K562 (cell line): ENCODE results near the gene KIF25. TPM values are rescaled to one million over a fixed set of nuclear protein-coding genes. Genes with fewer than 3 reads are reported as not detected.

ENCODE experiments used
- ATAC-seq: fragments of 200-7000 bp; cut with Tn5 transposase; 3 replicates; pipeline ENCODE4 v1.9.1; 2020; ENCODE audit warnings: moderate library complexity
- BruUV-seq: library from RNA; stranded (reverse); fragments of 400-500 nt; replicated peaks from 2 replicates; lab custom pipeline; 2021; lab: Mats Ljungman, UMichigan
- CTCF ChIA-PET: fragments of 300-600 bp; formaldehyde crosslinking; extraction: SDS; loops from one replicate; lab custom pipeline; 2021; ENCODE audit warnings: low intra/inter-chr PET ratio; lab: Yijun Ruan, JAX
- POLR2A ChIA-PET: fragments of 300-600, 350-650 bp; sonication (Branson Sonifier 250); formaldehyde crosslinking; extraction: SDS; loops from one replicate; lab custom pipeline; 2021; ENCODE audit warnings: antibody characterized with exemption, inconsistent platforms; lab: Yijun Ruan, JAX
- DNase-seq, 4 experiments: peaks; one replicate each; pipeline versions ENCODE4 v3.0.0 to v3.0.0-alpha.2; 2011 to 2018; ENCODE audit warnings: low spot score in 3 of 4, mixed read lengths in 3 of 4; ENCODE audit errors: extremely low read depth in 1 of 4
- FAIRE-seq: peaks from 2 replicates; lab custom pipeline; 2011; peaks lifted over from hg19 to GRCh38; lab: Jason Lieb, UNC
- H2AFZ ChIP-seq: 2 replicates; pipeline ENCODE4 v1.6.0; 2011; ENCODE audit warnings: low read depth, low read length, control low read depth, inconsistent platforms
- H3K27ac ChIP-seq: fragments of 200-600 bp; 3 replicates; pipeline ENCODE4 v1.8.0; 2011; ENCODE audit warnings: low read depth, mild to moderate bottlenecking, control low read depth, inconsistent platforms, low read length, moderate library complexity, mixed read lengths; ENCODE audit errors: extremely low read depth
- H3K27me3 ChIP-seq, 2 experiments: fragments of 300-600 bp in 1 of 2; 2 replicates in 1 of 2; 3 replicates in 1 of 2; pipeline versions ENCODE4 v1.6.0 to v1.8.0; 2011; ENCODE audit warnings: inconsistent platforms in 2 of 2, low read length in 2 of 2, mild to moderate bottlenecking in 1 of 2, mixed read lengths in 1 of 2, moderate library complexity in 1 of 2; ENCODE audit not compliant: control insufficient read depth in 2 of 2, insufficient read depth in 2 of 2
- H3K36me3 ChIP-seq: fragments of 300-600 bp; 3 replicates; pipeline ENCODE4 v1.8.0; 2011; ENCODE audit warnings: mild to moderate bottlenecking, low read length, inconsistent platforms; ENCODE audit not compliant: control insufficient read depth, insufficient read depth
- H3K4me1 ChIP-seq, 2 experiments: fragments of 200-600 bp in 1 of 2; replicated peaks in 1 of 2; 2 replicates in 1 of 2; 3 replicates in 1 of 2; pipeline versions ENCODE4 v1.5.1 to v1.8.0; 2011; ENCODE audit warnings: inconsistent platforms in 2 of 2, low read length in 2 of 2, mild to moderate bottlenecking in 1 of 2, mixed read lengths in 1 of 2, moderate library complexity in 1 of 2; ENCODE audit not compliant: control insufficient read depth in 2 of 2, insufficient read depth in 2 of 2
- H3K4me2 ChIP-seq: 2 replicates; pipeline ENCODE4 v1.6.1; 2011; ENCODE audit warnings: low read length, control low read depth, inconsistent platforms, mixed read lengths; ENCODE audit not compliant: insufficient read depth
- H3K4me3 ChIP-seq: fragments of 200-600 bp; sonication (generic), shearing (Covaris generic); 2 replicates; pipeline ENCODE4 v1.5.1; 2016; ENCODE audit warnings: control low read depth, inconsistent platforms
- H3K79me2 ChIP-seq: fragments of 200-600 bp; 3 replicates; pipeline ENCODE4 v1.8.0; 2011; ENCODE audit warnings: low read length, inconsistent platforms; ENCODE audit not compliant: control insufficient read depth, insufficient read depth
- H3K9ac ChIP-seq, 2 experiments: 2 replicates each; pipeline versions ENCODE4 v1.6.0 to v1.6.1; 2011; ENCODE audit warnings: low read depth in 2 of 2, low read length in 2 of 2, control low read depth in 1 of 2, inconsistent platforms in 1 of 2, mild to moderate bottlenecking in 1 of 2, mixed read lengths in 1 of 2; ENCODE audit not compliant: insufficient read depth in 1 of 2
- H3K9me1 ChIP-seq: one replicate; pipeline ENCODE4 v1.6.0; 2011; ENCODE audit warnings: inconsistent platforms, mild to moderate bottlenecking, low read length, moderate library complexity; ENCODE audit not compliant: control insufficient read depth, insufficient read depth
- H3K9me3 ChIP-seq: replicated peaks from 2 replicates; pipeline ENCODE4 v1.5.1; 2011; ENCODE audit warnings: low read depth, low read length, inconsistent platforms; ENCODE audit not compliant: control insufficient read depth, insufficient read depth
- H4K20me1 ChIP-seq: replicated peaks from 2 replicates; pipeline ENCODE4 v1.6.1; 2011; ENCODE audit warnings: low read length, inconsistent platforms, mixed read lengths; ENCODE audit not compliant: control insufficient read depth, insufficient read depth
- ATF1 ChIP-seq, 2 experiments: fragments of 450-650 bp in 1 of 2; IDR thresholded peaks; 2 replicates each; pipeline ENCODE4 v1.6.1; 2016; ENCODE audit warnings: missing compliant biosample characterization in 1 of 2, missing genetic modification characterization in 1 of 2
- CBX8 ChIP-seq: fragments of 200-600 bp; sonication (generic); IDR thresholded peaks from 2 replicates; pipeline ENCODE4 v1.6.1; 2012; ENCODE audit warnings: borderline replicate concordance, mixed run types, low read depth, mild to moderate bottlenecking, moderate library complexity, mixed read lengths, low read length, control low read depth, inconsistent platforms; ENCODE audit not compliant: poor library complexity, severe bottlenecking; ENCODE audit errors: extremely low read depth
- KLF1 ChIP-seq: fragments of 450-650 bp; IDR thresholded peaks from 2 replicates; pipeline ENCODE4 v1.6.1; 2016; ENCODE audit warnings: missing genetic modification characterization, missing compliant biosample characterization
- L3MBTL2 ChIP-seq: fragments of 450-650 bp; IDR thresholded peaks from 2 replicates; pipeline ENCODE4 v1.6.1; 2016; ENCODE audit warnings: mild to moderate bottlenecking, moderate library complexity
- SAFB ChIP-seq: fragments of 200-400 bp; formaldehyde crosslinking; IDR thresholded peaks from 2 replicates; pipeline ENCODE4 v1.6.1; 2017; ENCODE audit warnings: low read depth, low read length, borderline replicate concordance
- SPI1 ChIP-seq: IDR thresholded peaks from 2 replicates; pipeline ENCODE4 v1.6.1; 2011; ENCODE audit warnings: low read depth, low read length, control low read depth, borderline replicate concordance
- SRSF9 ChIP-seq: fragments of 200-400 bp; formaldehyde crosslinking; IDR thresholded peaks from 2 replicates; pipeline ENCODE4 v1.6.1; 2017; ENCODE audit warnings: low read depth, low read length, borderline replicate concordance
- WGBS: fragments of 100-300 bp; shearing (Covaris generic); methylation state at CpG from one replicate; pipeline ENCODE4 v1.1.6; 2016; ENCODE audit warnings: low coverage, mixed read lengths; ENCODE audit not compliant: insufficient coverage; ENCODE audit errors: missing lambda C conversion rate; 5-methylcytosine and 5-hydroxymethylcytosine counted together
- in situ Hi-C: fragments of 300-500 bp; cut with MboI; formaldehyde crosslinking; loops from 4 replicates; pipeline ENCODE4 v1.15.0; 2018; ENCODE audit warnings: inconsistent platforms, mixed read lengths
- intact Hi-C: fragments of 100-400 bp; cut with micrococcal nuclease; formaldehyde crosslinking; loops from 2 replicates; pipeline ENCODE4 v1.14.2; 2022
- polyA plus RNA-seq, 8 experiments: library from polyadenylated mRNA; depleted of rRNA in 4 of 8; stranded (reverse) in 5 of 8; unstranded in 3 of 8; fragments of >200 nt; fragmentation: Nextera tagmentation in 2 of 8; fragmentation: Illumina TruSeq in 1 of 8; extraction: Ambion mirVana in 2 of 8; extraction: Trizol in 1 of 8; gene quantifications; 2 replicates each; pipeline versions ENCODE4 v1.2.1 to v1.2.3, GENCODE V29; 2011 to 2014; ENCODE audit warnings: inconsistent platforms in 1 of 8, missing spikeins in 1 of 8
- total RNA-seq, 7 experiments: library from RNA; depleted of rRNA in 6 of 7; stranded (reverse); fragments of >200 nt in 6 of 7; fragmentation: Illumina TruSeq in 2 of 7; extraction: Trizol in 2 of 7; gene quantifications; 2 replicates each; pipeline versions ENCODE4 v1.2.1 to v1.2.3, GENCODE V29; 2011 to 2021; ENCODE audit warnings: low replicate concordance in 1 of 7
- TF ChIP-seq, protein P1 (sequence below), 2 experiments: fragments of 200-800 bp in 1 of 2; sonication (Bioruptor generic) in 1 of 2; sonication (generic) in 1 of 2; formaldehyde crosslinking in 1 of 2; IDR thresholded peaks in 1 of 2; conservative IDR thresholded peaks in 1 of 2; 2 replicates each; pipeline versions ENCODE4 v1.5.0 to v1.6.1; 2016 to 2020; ENCODE audit warnings: missing compliant biosample characterization in 1 of 2, missing genetic modification characterization in 1 of 2, missing genetic modification reagents in 1 of 2
- TF ChIP-seq, protein P2 (sequence below): fragments of 450-650 bp; IDR thresholded peaks from 2 replicates; pipeline ENCODE4 v1.6.1; 2018; ENCODE audit not compliant: partially characterized antibody

The KIF25 gene
- total and polyA plus RNA-seq, 9 of the 15 experiments (the other 6 are each of a cell fraction or from before 2014, with no cell fraction given), result 0.04 to 0.49 (median 0.23) TPM; not detected in 5

DNA sequence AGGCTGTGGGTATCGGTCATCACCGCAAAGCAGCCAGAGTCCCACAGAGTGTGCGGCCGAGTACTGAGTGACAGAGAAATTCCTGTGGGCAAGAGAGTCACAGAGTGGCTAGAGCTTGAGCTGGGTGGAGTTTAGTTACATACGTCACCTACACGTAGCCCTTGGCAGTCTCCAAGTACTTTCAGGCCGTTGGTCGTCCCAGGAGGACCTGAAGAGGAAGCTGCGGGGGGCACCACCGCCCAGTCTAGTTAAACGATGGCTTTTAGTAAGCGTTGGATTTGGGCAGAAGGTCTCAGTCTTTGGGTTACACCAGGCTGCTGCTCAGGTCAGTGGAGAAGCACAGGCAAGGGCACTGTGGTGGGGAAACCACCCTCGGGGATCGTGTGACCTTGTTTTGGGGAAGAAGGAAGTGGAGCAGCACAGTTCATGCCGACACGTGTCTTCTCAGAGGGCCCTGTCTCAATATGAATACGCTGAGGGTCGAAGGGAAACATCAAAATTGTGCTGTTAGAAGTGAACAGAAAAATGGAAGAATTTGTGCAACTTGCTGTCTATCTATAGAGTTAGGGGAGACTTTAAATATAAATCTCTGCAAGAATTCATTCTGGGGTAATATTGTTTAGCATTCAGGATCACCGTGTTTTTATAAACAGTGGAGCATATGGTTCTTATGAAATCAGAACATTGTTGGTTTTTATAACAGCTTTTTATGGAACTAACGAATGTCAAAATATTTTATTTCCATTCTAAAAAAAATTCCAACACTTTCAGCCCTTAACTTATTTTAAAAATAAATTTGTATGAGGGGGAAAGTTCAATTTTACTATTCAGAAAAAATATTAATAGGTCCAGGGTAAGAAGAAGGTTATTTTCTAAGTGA lies 28.6 kb downstream of the KIF25 start:
- Histone ChIP-seq H3K9me1 (no peaks in the 10 kb centered on the region), H3K27me3 (peaks cover 31 to 57% of the 10 kb centered on the region in 2 experiments), H3K79me2 (no peaks in the 10 kb centered on the region), H3K36me3 (no peaks in the 10 kb centered on the region), H3K9ac (no peak overlapping the region), H3K4me2 (no peak overlapping the region; the same call in 1 of the 2 replicates), H3K4me3 (no peak overlapping the region), H3K27ac (no peak overlapping the region), H2AFZ (0 out of 2 replicates have a peak overlapping the region, but pooled peaks have one; percentile 33), H3K9me3 (no peaks in the 10 kb centered on the region), H4K20me1 (no peaks in the 10 kb centered on the region), H3K4me1 (peaks cover 0 to 9% of the 10 kb centered on the region in 2 experiments; a peak in 3 of 5 replicates)
- peak; percentile 60 for ATAC-seq
- no peak for DNase-seq
- TF ChIP-seq, protein P1, sequence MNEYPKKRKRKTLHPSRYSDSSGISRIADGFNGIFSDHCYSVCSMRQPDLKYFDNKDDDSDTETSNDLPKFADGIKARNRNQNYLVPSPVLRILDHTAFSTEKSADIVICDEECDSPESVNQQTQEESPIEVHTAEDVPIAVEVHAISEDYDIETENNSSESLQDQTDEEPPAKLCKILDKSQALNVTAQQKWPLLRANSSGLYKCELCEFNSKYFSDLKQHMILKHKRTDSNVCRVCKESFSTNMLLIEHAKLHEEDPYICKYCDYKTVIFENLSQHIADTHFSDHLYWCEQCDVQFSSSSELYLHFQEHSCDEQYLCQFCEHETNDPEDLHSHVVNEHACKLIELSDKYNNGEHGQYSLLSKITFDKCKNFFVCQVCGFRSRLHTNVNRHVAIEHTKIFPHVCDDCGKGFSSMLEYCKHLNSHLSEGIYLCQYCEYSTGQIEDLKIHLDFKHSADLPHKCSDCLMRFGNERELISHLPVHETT (CRISPR knock-in tag; conservative IDR thresholded peaks at IDR 0.05 in 1 of 2, IDR thresholded peaks at IDR 0.05 in 1 of 2), result 0 out of 4 replicates have a peak, but pooled peaks of 1 of the 2 experiments have one; percentile 24
- TF ChIP-seq SPI1 (0 out of 2 replicates have a peak, but pooled peaks have one; percentile 4), ATF1 (CRISPR knock-in tag; IDR thresholded peaks at IDR 0.05) (no peak), ATF1 (tag; IDR thresholded peaks at IDR 0.05) (peak; percentile 55), SRSF9 (no peak), KLF1 (tag) (0 out of 2 replicates have a peak, but pooled peaks have one; percentile 31), SAFB (no peak), CBX8 (peak; percentile 49), L3MBTL2 (peak; percentile 40; the same call in 1 of the 2 replicates)
- TF ChIP-seq, protein P2, sequence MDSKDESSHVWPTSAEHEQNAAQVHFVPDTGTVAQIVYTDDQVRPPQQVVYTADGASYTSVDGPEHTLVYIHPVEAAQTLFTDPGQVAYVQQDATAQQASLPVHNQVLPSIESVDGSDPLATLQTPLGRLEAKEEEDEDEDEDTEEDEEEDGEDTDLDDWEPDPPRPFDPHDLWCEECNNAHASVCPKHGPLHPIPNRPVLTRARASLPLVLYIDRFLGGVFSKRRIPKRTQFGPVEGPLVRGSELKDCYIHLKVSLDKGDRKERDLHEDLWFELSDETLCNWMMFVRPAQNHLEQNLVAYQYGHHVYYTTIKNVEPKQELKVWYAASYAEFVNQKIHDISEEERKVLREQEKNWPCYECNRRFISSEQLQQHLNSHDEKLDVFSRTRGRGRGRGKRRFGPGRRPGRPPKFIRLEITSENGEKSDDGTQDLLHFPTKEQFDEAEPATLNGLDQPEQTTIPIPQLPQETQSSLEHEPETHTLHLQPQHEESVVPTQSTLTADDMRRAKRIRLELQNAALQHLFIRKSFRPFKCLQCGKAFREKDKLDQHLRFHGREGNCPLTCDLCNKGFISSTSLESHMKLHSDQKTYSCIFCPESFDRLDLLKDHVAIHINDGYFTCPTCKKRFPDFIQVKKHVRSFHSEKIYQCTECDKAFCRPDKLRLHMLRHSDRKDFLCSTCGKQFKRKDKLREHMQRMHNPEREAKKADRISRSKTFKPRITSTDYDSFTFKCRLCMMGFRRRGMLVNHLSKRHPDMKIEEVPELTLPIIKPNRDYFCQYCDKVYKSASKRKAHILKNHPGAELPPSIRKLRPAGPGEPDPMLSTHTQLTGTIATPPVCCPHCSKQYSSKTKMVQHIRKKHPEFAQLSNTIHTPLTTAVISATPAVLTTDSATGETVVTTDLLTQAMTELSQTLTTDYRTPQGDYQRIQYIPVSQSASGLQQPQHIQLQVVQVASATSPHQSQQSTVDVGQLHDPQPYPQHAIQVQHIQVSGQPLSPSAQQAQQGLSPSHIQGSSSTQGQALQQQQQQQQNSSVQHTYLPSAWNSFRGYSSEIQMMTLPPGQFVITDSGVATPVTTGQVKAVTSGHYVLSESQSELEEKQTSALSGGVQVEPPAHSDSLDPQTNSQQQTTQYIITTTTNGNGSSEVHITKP, result peak; percentile 58
- WGBS, result 10% methylated on average over 20 of the region's 20 CpGs
- POLR2A ChIA-PET, result interaction anchor here (0.5 kb wide), 1 partner anchor 443 kb away, joined by 3 read pairs; no protein-coding TSS in a partner anchor
- CTCF ChIA-PET, result no interaction called here
- no TSS peak for BruUV-seq
- in situ Hi-C loops (no loop called here), intact Hi-C loops (no loop called here)
- no peak for FAIRE-seq
